ENCODE measurements around the gene LANCL1.

Gene LANCL1

DNA sequence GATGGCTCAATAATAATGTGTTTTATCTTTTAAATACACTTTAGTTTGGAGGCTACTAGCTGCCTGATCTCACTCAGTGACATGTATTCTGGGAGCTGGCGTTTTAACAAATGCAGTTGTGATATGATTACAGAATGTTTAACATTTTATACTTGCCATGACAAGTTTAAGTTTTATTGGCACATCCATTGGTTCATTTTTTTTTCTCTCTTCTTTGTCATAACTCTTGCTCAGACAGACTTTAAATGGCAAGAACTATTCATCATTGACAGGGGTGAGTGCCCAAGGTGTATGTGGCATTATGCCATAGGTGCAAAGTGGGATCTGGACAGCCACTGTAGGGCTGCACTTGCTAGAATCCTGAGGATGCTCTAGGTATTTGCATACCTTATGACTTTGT is 89.5 kb downstream of the LANCL1 start:
- DNase-seq: no peak

All from kidney glomerular epithelial cell (primary cell).